Vagina (tissue), 2 donors: ENCODE measurements around the gene DCHS2. TPM values are rescaled to one million over a fixed set of nuclear protein-coding genes. Genes with fewer than 3 reads are reported as not detected.

ENCODE experiments used
- DNase-seq, 2 donors: peaks; one replicate each; pipeline ENCODE4 v3.0.0-alpha.2; 2017; ENCODE audit errors: extremely low spot score in 2 of 2
- H3K27ac ChIP-seq: fragments of 200-600 bp; sonication (generic); one replicate; pipeline ENCODE4 v1.5.1; 2019
- H3K27me3 ChIP-seq: fragments of 200-600 bp; sonication (generic); one replicate; pipeline ENCODE4 v1.5.1; 2019
- H3K36me3 ChIP-seq, 2 donors: fragments of 200-600 bp; sonication (generic); one replicate each; pipeline ENCODE4 v1.5.1; 2017 to 2019
- H3K4me1 ChIP-seq: fragments of 200-600 bp; sonication (generic); one replicate; pipeline ENCODE4 v1.5.1; 2019
- H3K4me3 ChIP-seq, 2 donors: fragments of 200-600 bp; sonication (generic); 1 replicate in 1 of 2; 2 replicates in 1 of 2; pipeline ENCODE4 v1.5.1; 2016 to 2019
- H3K9me3 ChIP-seq: fragments of 200-600 bp; sonication (generic); one replicate; pipeline ENCODE4 v1.5.1; 2019
- CTCF ChIP-seq, 3 experiments: fragments of 450-650 bp in 2 of 3; fragments of 200-600 bp in 1 of 3; sonication (generic) in 1 of 3; IDR thresholded peaks; one replicate each; pipeline ENCODE4 v1.5.1; 2017 to 2019; ENCODE audit warnings: antibody characterized with exemption in 3 of 3, mild to moderate bottlenecking in 2 of 3, moderate library complexity in 2 of 3
- POLR2A ChIP-seq, 2 donors: fragments of 450-650 bp; IDR thresholded peaks; one replicate each; pipeline ENCODE4 v1.6.1; 2017; ENCODE audit warnings: antibody characterized with exemption in 2 of 2, mild to moderate bottlenecking in 2 of 2, moderate library complexity in 2 of 2
- POLR2AphosphoS5 ChIP-seq, 2 donors: sonication (generic); formaldehyde crosslinking; IDR thresholded peaks; one replicate each; pipeline ENCODE4 v1.9.0; 2017; ENCODE audit warnings: antibody characterized with exemption in 2 of 2, mild to moderate bottlenecking in 2 of 2, low read depth in 1 of 2; ENCODE audit not compliant: insufficient read depth in 1 of 2
- intact Hi-C: fragments of 100-400 bp; cut with DNase I; formaldehyde crosslinking; loops from one replicate; pipeline ENCODE4 v1.15.1; 2023
- total RNA-seq: library from RNA; depleted of rRNA; stranded (reverse); fragments of >200 nt; gene quantifications from one replicate; pipeline ENCODE4 v1.2.3, GENCODE V29; 2016

Gene DCHS2
- total RNA-seq, 1 donor from 2014 or later = 7.9 TPM

- H3K27me3 ChIP-seq = no peaks in the 10 kb centered on the region
- H3K27ac ChIP-seq = no peak overlapping the region
- H3K9me3 ChIP-seq = no peaks in the 10 kb centered on the region
- no peak for DNase-seq
- intact Hi-C loops = no loop called here
- H3K4me3 ChIP-seq = no peak overlapping the region
- no peaks in the 10 kb centered on the region for H3K4me1 ChIP-seq
- H3K36me3 ChIP-seq = no peaks in the 10 kb centered on the region
- no peak for TF ChIP-seq POLR2A (IDR thresholded peaks at IDR 0.05)
- TF ChIP-seq CTCF (IDR thresholded peaks at IDR 0.05) = no peak
- no peak for TF ChIP-seq POLR2AphosphoS5 (IDR thresholded peaks at IDR 0.05; ENCODE audit: insufficient read depth in 1 of 2, low read depth in 1 of 2)
These were observed 147.9 kb downstream of the DCHS2 start for GRCh38 chr4:154343651-154344050.

- no peak for DNase-seq
- Histone ChIP-seq H3K4me3 (no peak overlapping the region), H3K27me3 (no peaks in the 10 kb centered on the region), H3K9me3 (no peaks in the 10 kb centered on the region), H3K4me1 (no peaks in the 10 kb centered on the region), H3K36me3 (no peaks in the 10 kb centered on the region), H3K27ac (no peak overlapping the region)
- TF ChIP-seq POLR2A (IDR thresholded peaks at IDR 0.05) (no peak), CTCF (IDR thresholded peaks at IDR 0.05) (no peak), POLR2AphosphoS5 (IDR thresholded peaks at IDR 0.05; ENCODE audit: insufficient read depth in 1 of 2, low read depth in 1 of 2) (no peak)
- intact Hi-C loops = no loop called here
These were observed 150.2 kb downstream of the DCHS2 start for GRCh38 chr4:154341448-154341847.

GRCh38 chr4:154335588-154335987 lies 156.0 kb downstream of the DCHS2 start:
- Histone ChIP-seq H3K36me3 (no peaks in the 10 kb centered on the region), H3K4me1 (peaks cover 11% of the 10 kb centered on the region), H3K9me3 (no peaks in the 10 kb centered on the region), H3K27me3 (no peaks in the 10 kb centered on the region), H3K4me3 (no peak overlapping the region), H3K27ac (no peak overlapping the region)
- intact Hi-C loops = no loop called here
- DNase-seq = no peak
- TF ChIP-seq POLR2A (IDR thresholded peaks at IDR 0.05) (no peak), CTCF (IDR thresholded peaks at IDR 0.05) (no peak), POLR2AphosphoS5 (IDR thresholded peaks at IDR 0.05; ENCODE audit: insufficient read depth in 1 of 2, low read depth in 1 of 2) (no peak)

- DNase-seq = no peak
- Histone ChIP-seq H3K4me3 (peak overlapping the region; percentile 13 to 33), H3K4me1 (peaks cover 11% of the 10 kb centered on the region), H3K9me3 (no peaks in the 10 kb centered on the region), H3K36me3 (no peaks in the 10 kb centered on the region), H3K27me3 (no peaks in the 10 kb centered on the region), H3K27ac (no peak overlapping the region)
- intact Hi-C loops = no loop called here
- TF ChIP-seq CTCF (IDR thresholded peaks at IDR 0.05) (no peak), POLR2AphosphoS5 (IDR thresholded peaks at IDR 0.05; ENCODE audit: insufficient read depth in 1 of 2, low read depth in 1 of 2) (no peak), POLR2A (IDR thresholded peaks at IDR 0.05) (no peak)
These were observed 158.7 kb downstream of the DCHS2 start for GRCh38 chr4:154332681-154333421.

GRCh38 chr4:154329939-154330338 lies 161.7 kb downstream of the DCHS2 start:
- TF ChIP-seq POLR2AphosphoS5 (IDR thresholded peaks at IDR 0.05; ENCODE audit: insufficient read depth in 1 of 2, low read depth in 1 of 2) (no peak), CTCF (IDR thresholded peaks at IDR 0.05) (no peak), POLR2A (IDR thresholded peaks at IDR 0.05) (no peak)
- Histone ChIP-seq H3K36me3 (no peaks in the 10 kb centered on the region), H3K4me1 (peaks cover 11% of the 10 kb centered on the region), H3K9me3 (no peaks in the 10 kb centered on the region), H3K27ac (no peak overlapping the region), H3K4me3 (no peak overlapping the region), H3K27me3 (no peaks in the 10 kb centered on the region)
- intact Hi-C loops = no loop called here
- no peak for DNase-seq
